GM18870 (cell line): ENCODE measurements around the gene GPC1.
"Not testable (repeated sequence)": the region's sequence is repeated elsewhere in the genome, so short reads cannot be mapped to it uniquely, and the experiment has no call there.

Source experiments
- ATAC-seq: cut with Tn5 transposase; IDR thresholded peaks from one replicate; pipeline ENCODE4 v1.9.1; 2021; ENCODE audit warnings: moderate library complexity; ENCODE audit not compliant: unreplicated experiment

GPC1 gene

GRCh38 chr2:240435457-240435947 lies at the start of gene GPC1:
TSS of gene GPC1 (plus strand) at chr2:240435663. CDS start at chr2:240435919, 256 bp downstream.
- no peak for ATAC-seq

- no peak for ATAC-seq
Measured at GRCh38 chr2:240386326-240386725, 49.1 kb upstream of the GPC1 start.

DNA sequence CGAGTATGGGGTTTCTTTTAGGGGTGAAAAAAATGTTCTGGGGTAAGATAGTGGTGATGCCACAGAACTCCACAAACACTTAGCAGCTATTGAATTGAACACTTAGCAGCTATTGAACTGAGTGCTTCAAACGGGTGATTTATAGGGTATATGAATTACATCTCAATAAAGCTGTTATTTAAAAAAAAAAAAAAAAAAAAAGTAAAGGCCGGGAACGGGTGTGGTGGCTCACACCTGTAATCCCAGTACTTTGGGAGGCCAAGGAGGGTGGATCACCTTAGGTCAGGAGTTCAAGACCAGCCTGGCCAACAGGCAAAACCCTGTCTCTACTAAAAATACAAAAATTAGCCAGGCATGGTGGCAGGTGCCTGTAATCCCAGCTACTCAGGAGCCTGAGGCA lies 48.7 kb upstream of the GPC1 start:
- ATAC-seq, result not testable (repeated sequence)

DNA sequence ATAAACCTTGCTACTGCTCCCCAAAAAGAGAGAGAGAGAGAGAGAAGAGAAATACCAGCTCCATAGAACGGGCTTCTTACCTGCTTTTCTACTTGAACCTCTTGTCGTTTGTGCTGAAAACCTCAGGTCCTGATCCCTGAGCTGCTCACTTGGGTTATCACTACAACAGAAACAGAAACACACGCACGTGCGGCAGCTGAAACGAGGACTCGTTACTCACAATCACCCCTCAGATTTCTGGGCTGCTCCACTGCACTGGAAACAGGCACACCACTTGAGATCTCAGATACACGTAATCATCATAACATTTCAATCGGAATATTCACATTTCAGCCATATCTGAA lies 48.2 kb upstream of the GPC1 start:
- no peak for ATAC-seq

GRCh38 chr2:240387669-240388358 lies 47.6 kb upstream of the GPC1 start:
- no peak for ATAC-seq

DNA sequence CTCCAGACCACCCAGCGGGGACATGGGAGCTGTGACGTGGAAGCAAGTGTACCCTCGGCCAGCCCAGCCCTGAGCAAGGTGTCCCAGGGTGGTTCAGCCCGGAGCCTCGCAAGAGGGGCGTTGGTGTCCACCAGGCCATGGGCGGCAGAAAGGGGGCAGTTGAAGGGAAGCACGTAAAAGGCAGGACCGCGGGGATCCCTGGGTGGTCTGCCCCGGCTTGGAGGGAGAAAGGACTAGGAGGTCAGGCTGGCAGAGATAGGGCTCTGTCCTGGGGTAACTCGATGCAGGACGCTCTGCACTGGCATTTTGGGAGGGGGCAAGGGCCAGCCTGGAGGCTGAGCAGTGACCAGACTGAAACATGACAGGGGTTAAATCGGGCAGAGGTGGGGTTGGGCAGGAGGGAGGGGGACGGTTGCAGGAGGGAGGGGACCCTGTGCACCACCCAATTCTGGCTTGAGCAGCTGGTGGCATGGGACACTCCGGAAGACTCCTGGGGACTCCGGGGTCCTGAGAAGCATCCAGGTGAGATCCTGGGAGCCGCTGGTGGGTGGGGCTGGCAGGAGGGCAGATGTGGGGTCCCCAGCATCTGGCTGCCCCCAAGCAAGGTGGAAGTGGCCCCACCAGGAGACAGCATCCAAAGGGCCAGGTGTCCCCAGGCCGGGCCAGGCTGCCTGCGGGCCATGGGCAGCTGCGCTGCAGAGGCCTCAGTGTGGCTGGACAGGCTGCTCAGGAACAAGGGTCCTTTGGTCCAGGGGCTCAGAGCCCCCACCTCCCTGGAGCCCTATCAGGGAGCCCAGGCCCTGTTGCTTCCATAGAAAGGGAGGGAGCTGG lies 46.8 kb upstream of the GPC1 start:
- ATAC-seq, result no peak

DNA sequence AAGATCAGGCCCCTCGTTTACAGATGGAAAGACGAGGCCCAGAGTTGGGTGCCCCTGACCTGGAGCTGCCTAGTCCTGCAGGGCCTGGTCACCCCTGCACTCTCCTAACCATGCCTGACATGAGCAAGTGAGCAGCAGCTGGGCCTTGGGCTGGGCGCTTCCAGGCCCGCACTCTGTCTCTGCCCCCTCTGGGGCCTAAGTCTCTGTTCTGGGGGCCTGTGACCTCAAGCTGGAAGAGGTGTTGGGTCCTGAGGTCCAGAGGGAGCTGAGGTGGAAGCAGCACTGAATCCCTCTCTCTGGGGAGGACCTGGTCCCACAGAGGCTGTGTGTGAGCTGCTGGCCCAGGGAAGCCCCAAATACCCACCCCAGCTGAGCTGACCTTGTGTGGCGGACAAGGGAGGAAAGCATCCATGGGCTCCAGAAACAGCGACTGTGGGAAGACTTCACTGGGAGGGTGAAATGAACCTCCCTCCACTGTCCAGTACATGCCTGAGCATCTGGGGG lies 46.1 kb upstream of the GPC1 start:
- ATAC-seq, result no peak

- ATAC-seq, result no peak
Measured at GRCh38 chr2:240390091-240391073, 45.1 kb upstream of the GPC1 start.

DNA sequence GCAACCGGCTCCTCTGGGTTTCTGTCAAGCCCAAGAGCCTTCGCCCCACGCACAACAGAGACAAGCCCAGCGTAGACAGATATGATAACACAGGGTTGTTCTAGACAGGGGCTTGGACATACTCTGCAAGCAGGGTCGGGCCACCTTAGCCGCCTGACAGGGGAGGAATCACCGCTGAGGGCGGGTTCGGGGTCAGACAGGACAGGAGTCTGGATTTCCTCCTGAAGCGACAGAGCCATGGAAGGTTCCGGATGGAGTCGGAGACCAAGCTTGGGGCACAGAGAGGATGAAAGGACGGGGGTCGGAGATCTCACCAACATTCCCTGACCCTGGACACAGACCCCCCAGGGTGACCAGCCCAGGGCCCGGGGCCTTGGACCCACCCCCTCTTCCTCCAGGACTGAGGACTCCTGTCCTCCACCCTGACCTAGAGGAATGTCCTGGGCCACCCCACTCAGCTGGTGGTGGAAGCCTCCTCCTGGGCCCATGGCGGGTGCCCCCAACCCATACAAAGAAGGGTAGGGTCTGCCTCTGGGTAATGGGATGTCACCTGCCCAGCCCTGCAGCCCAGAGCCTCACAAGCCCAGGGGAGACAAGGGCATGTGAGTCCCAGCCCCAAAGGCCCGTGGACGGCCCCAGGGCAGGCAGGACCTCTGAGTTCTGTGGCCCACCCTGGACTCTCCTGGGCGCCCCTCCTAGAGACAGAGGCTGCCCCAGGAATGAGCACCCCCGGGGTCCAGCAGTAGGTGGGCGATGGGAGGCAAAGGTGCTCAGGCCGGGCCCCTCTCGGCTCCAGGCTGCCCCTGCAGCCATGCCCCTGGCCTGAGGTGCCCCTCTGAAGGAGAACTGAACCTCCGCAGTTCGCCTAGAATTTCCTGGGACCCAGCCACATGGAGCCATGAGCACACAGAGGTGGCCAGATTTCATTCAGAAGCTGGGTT lies 44.1 kb upstream of the GPC1 start:
- no peak for ATAC-seq

DNA sequence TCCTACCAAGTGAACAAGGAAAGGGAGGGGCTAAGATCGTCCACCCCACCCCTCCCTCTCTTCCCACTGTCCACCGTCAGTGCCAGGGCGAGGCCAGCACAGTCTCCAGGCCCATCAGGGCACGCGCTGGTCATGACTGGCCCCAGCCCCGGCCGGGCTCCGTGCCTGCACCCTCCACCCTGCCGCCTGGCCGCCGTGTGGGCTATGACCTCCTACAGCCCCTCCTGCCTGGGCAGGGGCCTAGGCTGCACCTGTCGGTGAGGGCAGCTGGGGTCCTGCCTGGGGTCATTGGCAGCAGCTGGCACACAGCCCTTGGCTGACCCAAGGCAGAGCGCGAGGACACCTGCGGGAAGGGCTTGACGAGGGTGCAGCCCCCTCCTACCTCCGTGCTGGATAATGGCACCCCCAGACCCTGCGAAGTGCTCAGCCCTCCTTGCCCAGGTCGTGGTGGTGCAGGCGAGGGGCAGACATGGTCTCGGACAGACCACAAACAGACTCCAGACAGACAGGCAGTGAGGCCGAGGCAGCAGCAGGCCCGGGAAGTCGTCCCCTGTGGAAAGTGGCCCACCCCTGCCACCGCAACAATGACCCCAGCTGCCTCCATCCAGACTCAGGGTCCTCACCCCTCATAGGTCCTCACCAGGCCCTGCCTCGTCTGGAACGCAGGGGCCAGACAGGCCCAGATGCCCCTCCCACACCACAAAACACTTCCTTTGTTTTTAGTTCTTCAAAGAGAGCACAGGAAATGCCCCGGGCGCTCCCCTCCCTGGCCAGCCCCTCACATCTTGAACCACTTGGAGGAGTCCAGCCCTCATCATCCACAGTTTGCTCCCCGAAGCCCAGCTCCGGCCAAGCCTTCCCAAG lies 43.1 kb upstream of the GPC1 start:
- ATAC-seq, result no peak

- no peak for ATAC-seq
Measured at GRCh38 chr2:240392948-240393830, 42.3 kb upstream of the GPC1 start.

- ATAC-seq, result no peak
Measured at GRCh38 chr2:240393831-240394410, 41.5 kb upstream of the GPC1 start.

- no peak for ATAC-seq
Measured at GRCh38 chr2:240394549-240394948, 40.9 kb upstream of the GPC1 start.

DNA sequence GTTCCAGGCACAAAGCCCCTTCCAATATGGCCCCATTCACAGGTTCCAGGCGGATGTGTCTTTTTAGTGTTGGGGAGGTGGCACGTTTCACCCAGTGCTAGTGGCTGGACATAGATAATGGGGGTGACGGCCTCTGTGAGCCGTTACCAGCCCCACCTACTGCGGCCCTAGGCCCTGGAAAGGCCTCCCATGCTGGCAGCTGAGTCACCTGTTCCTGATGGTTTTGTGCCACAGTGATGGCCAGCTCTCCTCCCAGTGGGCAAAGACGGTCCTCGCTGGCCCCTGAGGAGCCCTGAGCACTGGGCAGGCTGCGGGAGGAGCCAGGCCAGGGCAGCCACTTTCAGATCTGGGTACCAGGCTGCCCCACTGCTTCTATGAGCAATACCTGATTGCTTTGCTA lies 40.0 kb upstream of the GPC1 start:
- ATAC-seq, result no peak

- ATAC-seq, result no peak
Measured at GRCh38 chr2:240395896-240396622, 39.4 kb upstream of the GPC1 start.

DNA sequence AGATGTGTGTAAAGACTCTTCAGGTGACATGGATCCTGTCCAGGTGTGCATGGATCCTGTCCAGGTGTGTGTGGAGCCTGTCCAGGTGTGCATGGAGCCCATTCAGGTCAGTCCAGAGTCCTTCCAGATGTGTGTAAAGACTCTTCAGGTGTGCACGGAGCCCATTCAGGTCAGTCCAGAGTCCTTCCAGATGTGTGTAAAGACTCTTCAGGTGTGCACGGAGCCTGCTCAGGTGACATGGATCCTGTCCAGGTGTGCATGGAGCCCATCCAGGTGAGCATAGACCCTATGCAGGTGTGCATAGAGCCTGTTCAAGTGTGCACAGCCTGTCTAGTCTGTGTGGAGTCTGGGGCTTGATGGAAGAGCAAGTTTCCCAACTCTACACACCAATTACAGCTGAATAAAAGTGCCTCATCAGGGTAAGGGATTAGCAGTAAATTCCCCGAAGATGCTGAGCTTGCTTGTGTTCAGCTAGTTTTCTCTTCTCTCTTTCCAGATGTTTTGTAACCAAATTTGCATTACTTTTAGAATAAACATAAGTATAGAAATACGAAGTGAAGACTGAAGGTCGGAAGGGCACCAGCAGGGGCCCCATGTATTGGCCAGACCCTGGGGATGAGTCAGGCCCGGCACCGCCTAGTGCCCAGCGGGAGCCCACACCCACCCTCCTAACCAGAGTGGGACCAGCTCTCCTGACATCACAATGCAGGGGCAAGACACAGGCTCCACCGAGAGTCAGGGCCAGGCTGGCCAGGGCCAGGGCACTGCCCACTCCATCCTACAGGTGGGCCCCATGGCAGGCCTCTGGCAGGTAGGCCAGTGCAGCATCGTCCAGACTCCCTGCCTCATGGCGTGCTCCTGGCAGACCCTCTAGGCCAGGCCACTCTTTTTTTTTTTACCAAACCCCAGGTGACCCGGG lies 38.6 kb upstream of the GPC1 start:
- ATAC-seq, result no peak
